OCI-LY3 (cell line): ENCODE data around the gene SANBR.

Source experiments
- H2AFZ ChIP-seq: fragments of 200-600, 300-600 bp; shearing (Covaris generic); 2 replicates; pipeline ENCODE4 v1.6.0; 2014; ENCODE audit warnings: antibody characterized with exemption, low read depth, low read length
- H3K27ac ChIP-seq: fragments of 200-600, 300-600 bp; sonication (generic); 2 replicates; pipeline ENCODE4 v1.5.1; 2014; ENCODE audit warnings: mild to moderate bottlenecking, low read length, moderate library complexity, mixed read lengths
- H3K27me3 ChIP-seq: fragments of 200-600, 300-600 bp; sonication (generic); 2 replicates; pipeline ENCODE4 v1.6.1; 2014; ENCODE audit warnings: low read depth, low read length, mixed read lengths
- H3K36me3 ChIP-seq: fragments of 200-600, 300-600 bp; sonication (generic); replicated peaks from 2 replicates; pipeline ENCODE3; 2014; ENCODE audit warnings: low read depth, low read length, mixed read lengths
- H3K4me1 ChIP-seq: fragments of 300-600, 200-600 bp; sonication (generic); 2 replicates; pipeline ENCODE4 v1.6.1; 2014; ENCODE audit warnings: low read length, mixed read lengths
- H3K4me2 ChIP-seq: fragments of 200-600, 300-600 bp; sonication (generic); 2 replicates; pipeline ENCODE4 v1.6.1; 2014; ENCODE audit warnings: low read length, mixed read lengths
- H3K4me3 ChIP-seq: fragments of 300-600, 200-600 bp; sonication (generic); 2 replicates; pipeline ENCODE4 v1.5.1; 2014; ENCODE audit warnings: antibody characterized with exemption, mild to moderate bottlenecking, low read length, moderate library complexity
- H3K79me2 ChIP-seq: fragments of 300-600, 200-600 bp; shearing (Covaris generic); 2 replicates; pipeline ENCODE4 v1.6.1; 2014; ENCODE audit warnings: mild to moderate bottlenecking, low read length, mixed read lengths
- H3K9ac ChIP-seq: fragments of 300-600, 200-600 bp; shearing (Covaris generic); 2 replicates; pipeline ENCODE4 v1.6.0; 2014; ENCODE audit warnings: mild to moderate bottlenecking, low read length, moderate library complexity
- H3K9me3 ChIP-seq: fragments of 200-600, 300-600 bp; shearing (Covaris generic); 2 replicates; pipeline ENCODE4 v1.6.1; 2014; ENCODE audit warnings: low read length, mixed read lengths; ENCODE audit not compliant: insufficient read depth
- H4K20me1 ChIP-seq: fragments of 200-600, 300-600 bp; sonication (generic); 2 replicates; pipeline ENCODE4 v1.6.1; 2016; ENCODE audit warnings: low read length, mixed read lengths; ENCODE audit not compliant: insufficient read depth
- EZH2phosphoT487 ChIP-seq: fragments of 200-600 bp; shearing (Covaris generic); IDR thresholded peaks from 2 replicates; pipeline ENCODE4 v1.6.1; 2018; ENCODE audit warnings: antibody characterized with exemption, mixed run types, low read depth
- TF ChIP-seq, protein P1 (sequence below): fragments of 200-600, 300-600 bp; sonication (generic); IDR thresholded peaks from 2 replicates; pipeline ENCODE4 v1.5.1; 2014; ENCODE audit warnings: antibody characterized with exemption, low read length, low read depth

Gene SANBR

DNA sequence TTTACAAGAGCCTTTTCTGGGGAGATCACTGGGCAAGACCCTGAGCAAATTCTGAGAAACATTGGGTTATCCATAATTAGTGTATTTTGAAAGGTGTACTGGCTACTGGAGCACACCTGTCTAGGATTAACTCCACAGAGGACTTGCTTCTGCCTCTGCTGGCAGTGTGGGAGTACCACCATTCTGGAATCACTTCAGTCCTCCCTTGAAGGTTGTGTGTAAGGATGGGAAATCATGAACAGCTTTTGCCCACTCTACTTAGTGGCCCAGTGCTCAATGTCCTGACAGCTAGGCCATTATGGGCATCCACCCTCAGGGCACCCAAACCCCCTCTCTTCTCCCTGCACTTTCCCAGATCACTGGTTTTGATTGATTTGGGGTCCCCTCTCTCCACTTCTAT lies 8.1 kb upstream of the SANBR start:
- Histone ChIP-seq H3K27me3 (no peaks in the 10 kb centered on the region), H3K79me2 (no peaks in the 10 kb centered on the region), H3K9me3 (no peaks in the 10 kb centered on the region), H3K4me2 (no peak overlapping the region), H3K4me3 (no peak overlapping the region), H3K4me1 (no peaks in the 10 kb centered on the region), H2AFZ (no peak overlapping the region), H3K36me3 (peaks cover 16% of the 10 kb centered on the region), H3K9ac (no peak overlapping the region), H4K20me1 (no peaks in the 10 kb centered on the region), H3K27ac (no peak overlapping the region)
- no peak for TF ChIP-seq EZH2phosphoT487
- TF ChIP-seq, protein P1, sequence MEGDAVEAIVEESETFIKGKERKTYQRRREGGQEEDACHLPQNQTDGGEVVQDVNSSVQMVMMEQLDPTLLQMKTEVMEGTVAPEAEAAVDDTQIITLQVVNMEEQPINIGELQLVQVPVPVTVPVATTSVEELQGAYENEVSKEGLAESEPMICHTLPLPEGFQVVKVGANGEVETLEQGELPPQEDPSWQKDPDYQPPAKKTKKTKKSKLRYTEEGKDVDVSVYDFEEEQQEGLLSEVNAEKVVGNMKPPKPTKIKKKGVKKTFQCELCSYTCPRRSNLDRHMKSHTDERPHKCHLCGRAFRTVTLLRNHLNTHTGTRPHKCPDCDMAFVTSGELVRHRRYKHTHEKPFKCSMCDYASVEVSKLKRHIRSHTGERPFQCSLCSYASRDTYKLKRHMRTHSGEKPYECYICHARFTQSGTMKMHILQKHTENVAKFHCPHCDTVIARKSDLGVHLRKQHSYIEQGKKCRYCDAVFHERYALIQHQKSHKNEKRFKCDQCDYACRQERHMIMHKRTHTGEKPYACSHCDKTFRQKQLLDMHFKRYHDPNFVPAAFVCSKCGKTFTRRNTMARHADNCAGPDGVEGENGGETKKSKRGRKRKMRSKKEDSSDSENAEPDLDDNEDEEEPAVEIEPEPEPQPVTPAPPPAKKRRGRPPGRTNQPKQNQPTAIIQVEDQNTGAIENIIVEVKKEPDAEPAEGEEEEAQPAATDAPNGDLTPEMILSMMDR = no peak

DNA sequence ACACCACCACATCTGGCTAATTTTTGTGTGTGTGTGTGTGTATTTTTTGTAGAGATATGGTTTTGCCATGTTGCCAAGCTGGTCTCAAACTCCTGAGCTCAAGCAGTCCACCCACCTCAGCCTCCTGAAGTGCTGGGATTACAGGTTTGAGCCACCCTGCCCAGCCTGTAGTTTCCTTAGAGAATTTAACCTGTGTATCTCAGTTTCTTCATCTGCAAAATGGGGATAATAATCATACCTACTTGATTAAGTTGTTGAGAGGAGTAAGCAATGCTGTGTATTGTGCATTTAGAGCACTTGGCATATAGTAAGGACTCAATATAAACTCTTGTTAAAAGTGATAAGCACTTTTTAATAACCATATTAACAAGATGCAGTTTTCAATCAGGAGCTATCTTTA lies 6.3 kb upstream of the SANBR start:
- H2AFZ ChIP-seq = no peak overlapping the region
- no peaks in the 10 kb centered on the region for H3K4me1 ChIP-seq
- H3K27ac ChIP-seq = no peak overlapping the region
- H4K20me1 ChIP-seq = no peaks in the 10 kb centered on the region
- no peaks in the 10 kb centered on the region for H3K79me2 ChIP-seq
- no peak overlapping the region for H3K9ac ChIP-seq
- H3K9me3 ChIP-seq = no peaks in the 10 kb centered on the region
- H3K4me3 ChIP-seq = no peak overlapping the region
- H3K27me3 ChIP-seq = no peaks in the 10 kb centered on the region
- H3K36me3 ChIP-seq = peaks cover 11% of the 10 kb centered on the region
- no peak overlapping the region for H3K4me2 ChIP-seq
- no peak for TF ChIP-seq EZH2phosphoT487
- TF ChIP-seq, protein P1 = no peak

DNA sequence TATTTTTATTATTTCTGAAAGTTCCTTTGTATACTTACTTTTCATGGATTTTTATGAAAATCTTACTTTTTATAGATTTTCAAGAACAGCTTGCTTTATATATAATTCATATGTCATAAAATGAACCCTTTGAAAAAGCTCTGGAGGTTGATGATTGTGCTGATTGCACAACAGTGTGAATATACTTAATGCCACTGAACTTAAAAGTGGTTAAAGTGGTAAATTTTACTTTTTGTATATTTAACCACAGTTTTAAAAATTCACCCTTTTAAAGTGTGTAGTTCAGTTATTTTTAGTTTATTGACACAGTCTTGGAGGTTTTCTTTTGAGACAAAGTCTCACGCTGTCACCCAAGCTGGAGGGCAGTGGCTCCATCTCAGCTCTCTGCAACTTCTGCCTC lies 8.4 kb downstream of the SANBR start:
- no peaks in the 10 kb centered on the region for H3K79me2 ChIP-seq
- H3K9ac ChIP-seq = no peak overlapping the region
- H3K36me3 ChIP-seq = no peaks in the 10 kb centered on the region
- no peaks in the 10 kb centered on the region for H4K20me1 ChIP-seq
- H3K4me1 ChIP-seq = no peaks in the 10 kb centered on the region
- no peaks in the 10 kb centered on the region for H3K27me3 ChIP-seq
- H3K4me2 ChIP-seq = no peak overlapping the region
- H3K4me3 ChIP-seq = no peak overlapping the region
- no peaks in the 10 kb centered on the region for H3K9me3 ChIP-seq
- TF ChIP-seq, protein P1 = no peak
- no peak for TF ChIP-seq EZH2phosphoT487
- no peak overlapping the region for H2AFZ ChIP-seq
- no peak overlapping the region for H3K27ac ChIP-seq

DNA sequence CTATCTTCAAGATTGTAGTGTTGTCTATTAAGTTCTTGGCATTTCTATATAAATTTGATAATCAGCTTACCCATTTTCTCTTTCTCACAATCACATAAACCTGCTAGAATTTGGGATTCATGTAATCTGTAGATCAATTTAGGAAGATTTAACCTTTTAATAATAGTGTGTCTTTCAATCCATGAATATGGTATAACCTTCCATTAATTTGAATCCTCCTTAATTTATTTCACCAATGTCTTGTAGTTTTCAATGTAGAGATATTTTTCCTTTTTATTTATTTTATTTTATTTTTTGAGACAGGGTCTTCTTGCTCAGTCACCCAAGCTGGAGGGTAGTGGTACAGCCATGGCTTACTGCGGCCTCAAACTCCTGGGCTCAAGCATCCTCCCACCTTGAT lies 20.2 kb downstream of the SANBR start:
- no peak overlapping the region for H3K4me3 ChIP-seq
- no peaks in the 10 kb centered on the region for H3K36me3 ChIP-seq
- no peaks in the 10 kb centered on the region for H4K20me1 ChIP-seq
- no peak overlapping the region for H2AFZ ChIP-seq
- TF ChIP-seq, protein P1 = no peak
- no peak for TF ChIP-seq EZH2phosphoT487
- no peak overlapping the region for H3K9ac ChIP-seq
- H3K79me2 ChIP-seq = no peaks in the 10 kb centered on the region
- H3K4me2 ChIP-seq = no peak overlapping the region
- no peak overlapping the region for H3K27ac ChIP-seq
- H3K4me1 ChIP-seq = no peaks in the 10 kb centered on the region
- H3K27me3 ChIP-seq = no peaks in the 10 kb centered on the region
- no peaks in the 10 kb centered on the region for H3K9me3 ChIP-seq
